SK-N-SH (cell line): ENCODE measurements around the gene NMT2. TPM values are rescaled to one million over a fixed set of nuclear protein-coding genes. Genes with fewer than 3 reads are reported as not detected.

Experiments
- CTCF ChIA-PET: fragments of 300-600, 350-600 bp; formaldehyde crosslinking; extraction: SDS; loops from one replicate; lab custom pipeline; 2021; lab: Yijun Ruan, JAX
- POLR2A ChIA-PET: fragments of 350-600 bp; sonication (Branson Sonifier 250); formaldehyde crosslinking; extraction: SDS; loops from one replicate; lab custom pipeline; 2020; ENCODE audit warnings: antibody characterized with exemption, inconsistent platforms; lab: Yijun Ruan, JAX
- DNase-seq: peaks from one replicate; pipeline ENCODE4 v3.0.0; 2012
- H2AFZ ChIP-seq: fragments of 200-600 bp; sonication (generic); 2 replicates; pipeline ENCODE4 v1.8.1; 2016; ENCODE audit warnings: antibody characterized with exemption, mild to moderate bottlenecking, low read depth
- H3F3A ChIP-seq: fragments of 200-600 bp; sonication (generic); replicated peaks from 2 replicates; pipeline ENCODE3; 2016; ENCODE audit warnings: antibody characterized with exemption, mild to moderate bottlenecking; ENCODE audit not compliant: insufficient read depth
- H3K27ac ChIP-seq, 2 experiments: fragments of 200-500 bp in 1 of 2; fragments of 200-600 bp in 1 of 2; sonication (Bioruptor generic) in 1 of 2; sonication (generic), shearing (Covaris generic) in 1 of 2; 2 replicates each; pipeline versions ENCODE4 v1.5.1 to v1.6.1; 2014 to 2016; ENCODE audit warnings: low read depth in 2 of 2, inconsistent platforms in 1 of 2, low read length in 1 of 2, mild to moderate bottlenecking in 1 of 2, mixed read lengths in 1 of 2
- H3K27me3 ChIP-seq: fragments of 200-600 bp; sonication (generic), shearing (Covaris generic); 2 replicates; pipeline ENCODE4 v1.6.1; 2016; ENCODE audit warnings: mixed run types; ENCODE audit not compliant: insufficient read depth
- H3K36me3 ChIP-seq, 2 experiments: fragments of 200-500 bp in 1 of 2; fragments of 200-600 bp in 1 of 2; sonication (Bioruptor generic) in 1 of 2; sonication (generic) in 1 of 2; replicated peaks in 1 of 2; 2 replicates each; pipeline versions ENCODE3 to v1.5.1; 2014 to 2016; ENCODE audit warnings: low read length in 1 of 2, mild to moderate bottlenecking in 1 of 2; ENCODE audit not compliant: insufficient read depth in 2 of 2, control insufficient read depth in 1 of 2
- H3K4me1 ChIP-seq, 2 experiments: fragments of 200-500 bp in 1 of 2; fragments of 200-600 bp in 1 of 2; sonication (Bioruptor generic) in 1 of 2; sonication (generic), shearing (Covaris generic) in 1 of 2; 2 replicates each; pipeline versions ENCODE4 v1.5.1 to v1.6.1; 2014 to 2016; ENCODE audit warnings: low read depth in 1 of 2, low read length in 1 of 2, mixed run types in 1 of 2; ENCODE audit not compliant: insufficient read depth in 2 of 2, control insufficient read depth in 1 of 2
- H3K4me2 ChIP-seq: fragments of 200-600 bp; sonication (generic), shearing (Covaris generic); 2 replicates; pipeline ENCODE4 v1.6.1; 2017; ENCODE audit warnings: mixed run types
- H3K4me3 ChIP-seq, 2 experiments: fragments of 200-500 bp in 1 of 2; fragments of 200-600 bp in 1 of 2; sonication (Bioruptor generic) in 1 of 2; sonication (generic), shearing (Covaris generic) in 1 of 2; 2 replicates each; pipeline versions ENCODE4 v1.5.1 to v1.8.1; 2014 to 2016; ENCODE audit warnings: low read depth in 2 of 2, inconsistent platforms in 1 of 2, low read length in 1 of 2, mild to moderate bottlenecking in 1 of 2, mixed read lengths in 1 of 2, moderate library complexity in 1 of 2
- H3K79me2 ChIP-seq: fragments of 200-600 bp; sonication (generic); 2 replicates; pipeline ENCODE4 v1.8.1; 2017; ENCODE audit warnings: mild to moderate bottlenecking; ENCODE audit not compliant: insufficient read depth
- H3K9ac ChIP-seq: fragments of 200-600 bp; sonication (generic); 2 replicates; pipeline ENCODE4 v1.6.1; 2017; ENCODE audit warnings: mixed run types
- H3K9me2 ChIP-seq: fragments of 200-600 bp; sonication (generic); 2 replicates; pipeline ENCODE4 v1.6.1; 2017; ENCODE audit warnings: mixed run types
- H3K9me3 ChIP-seq: fragments of 200-600 bp; sonication (generic); 2 replicates; pipeline ENCODE4 v1.6.1; 2017; ENCODE audit warnings: mixed run types, mild to moderate bottlenecking, moderate library complexity
- H4K20me1 ChIP-seq: fragments of 200-600 bp; sonication (generic); 2 replicates; pipeline ENCODE4 v1.6.1; 2017; ENCODE audit warnings: mild to moderate bottlenecking, mixed run types; ENCODE audit not compliant: insufficient read depth
- CTCF ChIP-seq: fragments of 200-600 bp; sonication (generic); IDR thresholded peaks from 2 replicates; pipeline ENCODE4 v1.6.1; 2017; ENCODE audit warnings: antibody characterized with exemption, mild to moderate bottlenecking, moderate library complexity
- ELF1 ChIP-seq: IDR thresholded peaks from 2 replicates; pipeline ENCODE4 v1.4.0; 2012
- EP300 ChIP-seq, 2 experiments: IDR thresholded peaks; 2 replicates each; pipeline versions ENCODE4 v1.4.0 to v1.6.1; 2012; ENCODE audit warnings: borderline replicate concordance in 1 of 2, low read depth in 1 of 2, low read length in 1 of 2
- EZH2phosphoT487 ChIP-seq: fragments of 200-600 bp; sonication (generic); IDR thresholded peaks from 2 replicates; pipeline ENCODE4 v1.6.1; 2017; ENCODE audit warnings: low read depth, mixed run types, mild to moderate bottlenecking, antibody characterized with exemption, moderate library complexity, borderline replicate concordance
- FOSL2 ChIP-seq: IDR thresholded peaks from 2 replicates; pipeline ENCODE4 v1.4.0; 2012; ENCODE audit warnings: low read depth, mild to moderate bottlenecking, moderate library complexity, borderline replicate concordance
- FOXJ3 ChIP-seq: sonication (generic); formaldehyde crosslinking; IDR thresholded peaks from 2 replicates; pipeline ENCODE4 v1.5.1; 2020; ENCODE audit warnings: mild to moderate bottlenecking, missing genetic modification reagents
- FOXM1 ChIP-seq: IDR thresholded peaks from 2 replicates; pipeline ENCODE4 v1.4.0; 2012; ENCODE audit warnings: low read depth, mild to moderate bottlenecking
- GABPA ChIP-seq: IDR thresholded peaks from 2 replicates; pipeline ENCODE4 v1.4.0; 2012; ENCODE audit warnings: low read depth, mild to moderate bottlenecking
- GATA2 ChIP-seq: sonication (generic); formaldehyde crosslinking; IDR thresholded peaks from 2 replicates; pipeline ENCODE4 v1.5.0; 2020; ENCODE audit warnings: mild to moderate bottlenecking, missing genetic modification reagents
- JUND ChIP-seq: IDR thresholded peaks from 2 replicates; pipeline ENCODE4 v1.4.0; 2012
- MAX ChIP-seq: IDR thresholded peaks from 2 replicates; pipeline ENCODE4 v1.4.0; 2012; ENCODE audit warnings: low read depth
- MEF2A ChIP-seq: IDR thresholded peaks from 2 replicates; pipeline ENCODE4 v1.4.0; 2012; ENCODE audit warnings: low read depth, borderline replicate concordance
- MXI1 ChIP-seq: IDR thresholded peaks from 2 replicates; pipeline ENCODE4 v1.6.1; 2012; ENCODE audit warnings: mild to moderate bottlenecking, low read depth, low read length, improper control_type of control experiment
- NFIC ChIP-seq: IDR thresholded peaks from 2 replicates; pipeline ENCODE4 v1.4.0; 2012; ENCODE audit warnings: borderline replicate concordance
- NRF1 ChIP-seq: IDR thresholded peaks from 2 replicates; pipeline ENCODE4 v1.6.1; 2012; ENCODE audit warnings: low read depth, mild to moderate bottlenecking, low read length
- PBX3 ChIP-seq: IDR thresholded peaks from 2 replicates; pipeline ENCODE4; 2012
- POLR2AphosphoS5 ChIP-seq: IDR thresholded peaks from 2 replicates; pipeline ENCODE4 v1.6.1; 2012; ENCODE audit warnings: low read depth, low read length
- RAD21 ChIP-seq: IDR thresholded peaks from 2 replicates; pipeline ENCODE4 v1.6.1; 2012; ENCODE audit warnings: mild to moderate bottlenecking, low read length
- RCOR1 ChIP-seq: fragments of 150-350 bp; IDR thresholded peaks from 2 replicates; pipeline ENCODE4 v1.6.1; 2017; ENCODE audit warnings: antibody characterized with exemption, low read length
- RFX5 ChIP-seq: IDR thresholded peaks from 2 replicates; pipeline ENCODE4 v1.6.1; 2012; ENCODE audit warnings: mild to moderate bottlenecking, improper control_type of control experiment, low read length
- RXRA ChIP-seq: IDR thresholded peaks from 2 replicates; pipeline ENCODE4 v1.4.0; 2012; ENCODE audit warnings: low read depth, mild to moderate bottlenecking, borderline replicate concordance
- SIN3A ChIP-seq: IDR thresholded peaks from 2 replicates; pipeline ENCODE4 v1.6.1; 2012; ENCODE audit warnings: low read depth, mild to moderate bottlenecking, low read length, moderate library complexity, borderline replicate concordance
- SMC3 ChIP-seq: IDR thresholded peaks from 2 replicates; pipeline ENCODE4 v1.6.1; 2012; ENCODE audit warnings: low read depth, low read length, improper control_type of control experiment
- TAF1 ChIP-seq: IDR thresholded peaks from 2 replicates; pipeline ENCODE4 v1.6.1; 2012; ENCODE audit warnings: low read depth, mild to moderate bottlenecking, low read length, moderate library complexity, borderline replicate concordance
- TCF12 ChIP-seq: IDR thresholded peaks from 2 replicates; pipeline ENCODE4 v1.4.0; 2012
- TEAD4 ChIP-seq: IDR thresholded peaks from 2 replicates; pipeline ENCODE4 v1.4.0; 2012; ENCODE audit warnings: mild to moderate bottlenecking, borderline replicate concordance; ENCODE audit not compliant: insufficient read depth
- USF1 ChIP-seq: IDR thresholded peaks from 2 replicates; pipeline ENCODE4 v1.4.0; 2012; ENCODE audit warnings: low read depth, borderline replicate concordance
- USF2 ChIP-seq: fragments of 150-350 bp; IDR thresholded peaks from 2 replicates; pipeline ENCODE4 v1.6.1; 2017; ENCODE audit warnings: antibody characterized with exemption, low read length, low read depth, borderline replicate concordance
- YY1 ChIP-seq: IDR thresholded peaks from 2 replicates; pipeline ENCODE4 v1.4.0; 2012; ENCODE audit warnings: low read depth, mild to moderate bottlenecking
- ZBTB33 ChIP-seq: IDR thresholded peaks from 2 replicates; pipeline ENCODE4 v1.4.0; 2012; ENCODE audit warnings: low read depth, borderline replicate concordance
- WGBS: methylation state at CpG from one replicate; pipeline ENCODE4 v1.1.6; 2017; ENCODE audit warnings: low lambda C conversion rate; 5-methylcytosine and 5-hydroxymethylcytosine counted together
- polyA plus RNA-seq, 3 experiments: library from polyadenylated mRNA; depleted of rRNA; stranded (reverse); fragments of >200 nt; gene quantifications; 2 replicates each; pipeline ENCODE4 v1.2.3, GENCODE V29; 2012

The NMT2 gene
- polyA plus RNA-seq, 1 of the 3 experiments (the other 2 are of a cell fraction), result 25.9 TPM

- Histone ChIP-seq H3K9me3 (no peaks in the 10 kb centered on the region), H4K20me1 (no peaks in the 10 kb centered on the region), H3K9me2 (no peaks in the 10 kb centered on the region), H3K27ac (peak overlapping the region; percentile 70 to 74), H3K4me3 (no peak overlapping the region), H3K4me2 (0 out of 2 replicates have a peak overlapping the region, but pooled peaks have one; percentile 16), H3K36me3 (peaks cover 19 to 53% of the 10 kb centered on the region in 2 experiments), H2AFZ (no peak overlapping the region), H3K79me2 (no peaks in the 10 kb centered on the region), H3K4me1 (peaks cover 7 to 21% of the 10 kb centered on the region in 2 experiments; a peak in 3 of 4 replicates), H3F3A (peaks cover 12% of the 10 kb centered on the region), H3K27me3 (no peaks in the 10 kb centered on the region), H3K9ac (0 out of 2 replicates have a peak overlapping the region, but pooled peaks have one; percentile 10)
- POLR2A ChIA-PET, result interaction anchor here (0.7 kb wide), 1 partner anchor 94 kb away, joined by 3 read pairs; no protein-coding TSS in a partner anchor
- CTCF ChIA-PET, result interaction anchor here (0.8 kb wide), 2 partner anchors 17 to 38 kb away, joined by 3 read pairs; no protein-coding TSS in a partner anchor
- no peak for DNase-seq
- WGBS, result 22% methylated on average over 3 of the region's 3 CpGs
- no peak for TF ChIP-seq FOXM1
- no peak for TF ChIP-seq MAX
- TF ChIP-seq PBX3, result peak; percentile 65
- TF ChIP-seq ELF1, result no peak
- no peak for TF ChIP-seq SIN3A
- no peak for TF ChIP-seq USF1
- TF ChIP-seq EP300 (IDR thresholded peaks at IDR 0.05; ENCODE audit: borderline replicate concordance in 1 of 2, low read depth in 1 of 2, low read length in 1 of 2), result peak in 1 of 2 experiments; percentile 65; a peak in 3 of 4 replicates
- TF ChIP-seq TAF1, result no peak
- peak; percentile 64; the same call in 1 of the 2 replicates for TF ChIP-seq TEAD4
- peak; percentile 76 for TF ChIP-seq TCF12
- peak; percentile 57 for TF ChIP-seq JUND
- TF ChIP-seq MXI1, result no peak
- peak; percentile 68; the same call in 1 of the 2 replicates for TF ChIP-seq NFIC
- TF ChIP-seq POLR2AphosphoS5, result no peak
- no peak for TF ChIP-seq GABPA
- 0 out of 2 replicates have a peak, but pooled peaks have one; percentile 12 for TF ChIP-seq RXRA
- TF ChIP-seq RFX5, result no peak
- TF ChIP-seq RCOR1, result no peak
- TF ChIP-seq FOXJ3, result no peak
- TF ChIP-seq YY1, result no peak
- no peak for TF ChIP-seq RAD21
- TF ChIP-seq ZBTB33, result no peak
- no peak for TF ChIP-seq USF2
- TF ChIP-seq GATA2 (CRISPR knock-in tag), result no peak
- no peak for TF ChIP-seq SMC3
- peak; percentile 85 for TF ChIP-seq MEF2A
- TF ChIP-seq FOSL2, result peak; percentile 60
- no peak for TF ChIP-seq CTCF
- TF ChIP-seq EZH2phosphoT487, result no peak
- TF ChIP-seq NRF1, result no peak
Measured at GRCh38 chr10:15123749-15124184, 44.7 kb downstream of the NMT2 start.
